Coronary artery (tissue), 2 donors: ENCODE data around the gene ATF6.
A peak's percentile ranks its signal among the peaks of the same experiment; 100 is the strongest.

ENCODE experiments used
- DNase-seq: peaks from one replicate; pipeline ENCODE4 v3.0.0-alpha.2; 2017; ENCODE audit warnings: low spot score
- H3K27ac ChIP-seq, 2 donors: fragments of 200-600 bp; sonication (generic); one replicate each; pipeline ENCODE4 v1.5.1; 2016 to 2019
- H3K4me3 ChIP-seq: fragments of 200-600 bp; sonication (generic); 2 replicates; pipeline ENCODE4 v1.5.1; 2016; ENCODE audit warnings: mild to moderate bottlenecking, moderate library complexity
- TF ChIP-seq, protein P1 (sequence below): fragments of 200-600 bp; sonication (generic); IDR thresholded peaks from one replicate; pipeline ENCODE4 v1.5.1; 2019; ENCODE audit warnings: antibody characterized with exemption

Gene ATF6

GRCh38 chr1:161727256-161727924 lies 38.7 kb upstream of the ATF6 start:
- no peak for DNase-seq
- H3K4me3 ChIP-seq, result peak overlapping the region; percentile 95
- TF ChIP-seq, protein P1, sequence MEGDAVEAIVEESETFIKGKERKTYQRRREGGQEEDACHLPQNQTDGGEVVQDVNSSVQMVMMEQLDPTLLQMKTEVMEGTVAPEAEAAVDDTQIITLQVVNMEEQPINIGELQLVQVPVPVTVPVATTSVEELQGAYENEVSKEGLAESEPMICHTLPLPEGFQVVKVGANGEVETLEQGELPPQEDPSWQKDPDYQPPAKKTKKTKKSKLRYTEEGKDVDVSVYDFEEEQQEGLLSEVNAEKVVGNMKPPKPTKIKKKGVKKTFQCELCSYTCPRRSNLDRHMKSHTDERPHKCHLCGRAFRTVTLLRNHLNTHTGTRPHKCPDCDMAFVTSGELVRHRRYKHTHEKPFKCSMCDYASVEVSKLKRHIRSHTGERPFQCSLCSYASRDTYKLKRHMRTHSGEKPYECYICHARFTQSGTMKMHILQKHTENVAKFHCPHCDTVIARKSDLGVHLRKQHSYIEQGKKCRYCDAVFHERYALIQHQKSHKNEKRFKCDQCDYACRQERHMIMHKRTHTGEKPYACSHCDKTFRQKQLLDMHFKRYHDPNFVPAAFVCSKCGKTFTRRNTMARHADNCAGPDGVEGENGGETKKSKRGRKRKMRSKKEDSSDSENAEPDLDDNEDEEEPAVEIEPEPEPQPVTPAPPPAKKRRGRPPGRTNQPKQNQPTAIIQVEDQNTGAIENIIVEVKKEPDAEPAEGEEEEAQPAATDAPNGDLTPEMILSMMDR, result no peak
- H3K27ac ChIP-seq, result peak overlapping the region; percentile 44 to 89

- no peak for DNase-seq
- H3K4me3 ChIP-seq, result no peak overlapping the region
- TF ChIP-seq, protein P1, result no peak
- no peak overlapping the region for H3K27ac ChIP-seq
These were observed 37.5 kb upstream of the ATF6 start for GRCh38 chr1:161728376-161729226.

DNA sequence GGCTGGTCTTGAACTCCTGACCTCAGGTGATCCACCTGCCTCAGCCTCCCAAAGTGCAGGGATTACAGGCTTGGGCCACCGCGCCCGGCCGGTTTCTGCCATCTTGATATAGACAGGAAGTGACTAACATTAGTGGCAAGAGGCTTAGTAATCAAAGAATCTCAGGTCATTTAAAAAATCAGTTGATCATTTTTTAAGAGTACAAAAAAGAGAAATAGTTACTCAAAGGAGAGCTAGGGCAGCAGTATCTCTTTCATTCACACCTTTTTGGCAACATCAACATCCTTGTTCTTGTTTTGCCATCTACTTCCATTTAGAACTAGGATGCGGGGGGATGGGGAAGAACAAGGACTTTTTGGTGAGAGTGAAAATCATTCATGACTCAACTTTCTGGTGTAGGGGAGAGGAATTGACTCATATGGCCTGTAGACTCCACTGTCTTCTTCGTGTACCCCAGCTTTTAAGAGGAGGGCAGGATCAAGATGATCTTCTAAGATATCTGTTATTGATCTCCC lies 36.0 kb upstream of the ATF6 start:
- TF ChIP-seq, protein P1, result no peak
- no peak for DNase-seq
- H3K27ac ChIP-seq, result no peak overlapping the region

GRCh38 chr1:161731241-161731640 lies 34.9 kb upstream of the ATF6 start:
- Histone ChIP-seq H3K4me3 (no peak overlapping the region), H3K27ac (no peak overlapping the region)
- TF ChIP-seq, protein P1, result no peak
- no peak for DNase-seq

More for the DNA sequence above, 36.0 kb upstream of the ATF6 start:
- no peak overlapping the region for H3K4me3 ChIP-seq

- no peak overlapping the region for H3K4me3 ChIP-seq
- TF ChIP-seq, protein P1, result no peak
These were observed 34.0 kb upstream of the ATF6 start for GRCh38 chr1:161731981-161732718.

DNA sequence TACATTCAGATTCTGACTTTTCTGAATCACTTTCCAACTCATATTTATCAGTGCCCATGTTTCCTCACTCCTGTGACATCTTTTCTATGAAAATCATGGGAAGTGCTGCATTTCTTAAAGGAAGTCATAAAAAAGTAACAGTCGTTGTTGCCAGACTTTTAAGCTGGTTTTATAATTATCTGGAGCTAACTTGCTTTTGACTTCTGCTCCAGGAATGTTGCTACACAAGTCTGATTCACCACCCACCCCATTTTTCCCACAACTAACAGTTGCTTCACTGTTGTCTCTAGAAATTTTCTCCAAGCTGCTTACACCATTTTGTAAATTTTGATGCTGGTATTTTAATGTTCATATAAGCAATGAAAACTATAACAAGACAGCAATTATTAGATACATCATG lies 32.6 kb upstream of the ATF6 start:
- no peak overlapping the region for H3K4me3 ChIP-seq
- TF ChIP-seq, protein P1, result no peak
- H3K27ac ChIP-seq, result no peak overlapping the region
- DNase-seq, result no peak

More at GRCh38 chr1:161731981-161732718, 34.0 kb upstream of the ATF6 start:
- no peak overlapping the region for H3K27ac ChIP-seq
- no peak for DNase-seq
